22Rv1 (cell line): Measurements from ENCODE around the gene LAMC1.

Experiments used
- ZFX ChIP-seq: fragments of 450-650 bp; IDR thresholded peaks from 2 replicates; pipeline ENCODE4 v1.6.1; 2017; ENCODE audit warnings: antibody characterized with exemption, borderline replicate concordance
- TF ChIP-seq, protein P1 (sequence below): fragments of 450-650 bp; IDR thresholded peaks from 2 replicates; pipeline ENCODE4 v1.5.1; 2017; ENCODE audit warnings: mild to moderate bottlenecking

GRCh38 chr1:183025010-183025337 lies 1.8 kb downstream of the LAMC1 start:
- TF ChIP-seq, protein P1, sequence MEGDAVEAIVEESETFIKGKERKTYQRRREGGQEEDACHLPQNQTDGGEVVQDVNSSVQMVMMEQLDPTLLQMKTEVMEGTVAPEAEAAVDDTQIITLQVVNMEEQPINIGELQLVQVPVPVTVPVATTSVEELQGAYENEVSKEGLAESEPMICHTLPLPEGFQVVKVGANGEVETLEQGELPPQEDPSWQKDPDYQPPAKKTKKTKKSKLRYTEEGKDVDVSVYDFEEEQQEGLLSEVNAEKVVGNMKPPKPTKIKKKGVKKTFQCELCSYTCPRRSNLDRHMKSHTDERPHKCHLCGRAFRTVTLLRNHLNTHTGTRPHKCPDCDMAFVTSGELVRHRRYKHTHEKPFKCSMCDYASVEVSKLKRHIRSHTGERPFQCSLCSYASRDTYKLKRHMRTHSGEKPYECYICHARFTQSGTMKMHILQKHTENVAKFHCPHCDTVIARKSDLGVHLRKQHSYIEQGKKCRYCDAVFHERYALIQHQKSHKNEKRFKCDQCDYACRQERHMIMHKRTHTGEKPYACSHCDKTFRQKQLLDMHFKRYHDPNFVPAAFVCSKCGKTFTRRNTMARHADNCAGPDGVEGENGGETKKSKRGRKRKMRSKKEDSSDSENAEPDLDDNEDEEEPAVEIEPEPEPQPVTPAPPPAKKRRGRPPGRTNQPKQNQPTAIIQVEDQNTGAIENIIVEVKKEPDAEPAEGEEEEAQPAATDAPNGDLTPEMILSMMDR, result no peak
- TF ChIP-seq ZFX, result no peak
